ENCODE data around the gene ZDHHC8. TPM values are rescaled to one million over a fixed set of nuclear protein-coding genes. Genes with fewer than 3 reads are reported as not detected.

Gene ZDHHC8
- total and polyA plus RNA-seq, 2 donors (not counting 1 experiment from before 2014, with no cell fraction given), result 94.4 to 96.9 TPM

DNA sequence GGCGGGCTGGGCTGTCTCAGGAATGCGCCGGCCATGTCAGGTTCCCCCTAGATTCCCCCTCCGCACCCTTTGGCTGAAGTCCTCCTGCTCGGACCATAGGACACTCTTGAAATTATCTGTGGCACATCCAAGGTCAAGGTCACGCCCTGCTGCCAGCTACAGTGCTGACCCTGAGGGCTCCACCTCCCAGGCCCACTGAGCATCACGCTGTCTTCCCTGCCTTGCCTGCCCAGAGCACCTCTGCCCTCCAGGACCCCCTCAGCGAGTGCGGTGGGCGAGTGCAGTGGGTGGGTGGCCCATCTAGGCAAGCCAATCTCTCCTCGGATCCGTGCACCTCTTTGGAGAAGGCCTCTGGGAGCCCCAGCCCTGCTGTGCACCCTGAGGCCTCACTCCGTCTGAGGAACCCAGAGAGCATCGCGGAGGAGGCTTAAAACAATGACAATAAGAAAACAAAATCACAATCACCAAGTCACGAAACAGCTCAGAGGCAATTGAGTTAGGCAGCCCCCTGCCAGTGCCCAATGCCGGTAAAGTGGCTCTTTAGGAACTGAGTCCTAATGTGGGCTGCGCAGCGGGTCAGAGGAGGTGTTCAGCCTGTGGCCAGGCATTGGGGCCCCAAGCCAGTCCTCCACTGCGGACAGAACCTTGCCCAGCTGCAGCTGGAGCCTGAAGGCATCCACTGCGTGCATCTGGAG is 45.8 kb downstream of the ZDHHC8 start:
- Mint-ChIP-seq H3K27ac (no peak overlapping the region), H3K4me1 (no peaks in the 10 kb centered on the region), H3K27me3 (no peaks in the 10 kb centered on the region), H3K9me3 (ENCODE audit: insufficient read depth) (no peaks in the 10 kb centered on the region), H3K4me3 (no peak overlapping the region)
- no peaks in the 10 kb centered on the region for H3K4me1 ChIP-seq (ENCODE audit: control insufficient read depth in 2 of 2, insufficient read depth in 2 of 2, low read length in 2 of 2)
- intact Hi-C loops (cut with micrococcal nuclease), result no loop called here
- no peaks in the 10 kb centered on the region for H4K20me1 ChIP-seq (ENCODE audit: control insufficient read depth, insufficient read depth, low read length, poor library complexity, severe bottlenecking)
- no peak for ATAC-seq (ENCODE audit: low read depth)
- H3K9me3 ChIP-seq (ENCODE audit: control extremely low read depth in 1 of 3, control insufficient read depth in 2 of 3, insufficient read depth in 1 of 3, low read length in 2 of 3), result no peaks in the 10 kb centered on the region
- no peak for DNase-seq
- no peak overlapping the region for H3K4me3 ChIP-seq (ENCODE audit: control extremely low read depth in 1 of 5, extremely low read depth in 1 of 5, insufficient read depth in 1 of 5, low read depth in 2 of 5, low read length in 4 of 5)
- no peak overlapping the region for H3K4me2 ChIP-seq (replicated peaks; ENCODE audit: low read depth, low read length, poor library complexity, severe bottlenecking)
- H2AFZ ChIP-seq (ENCODE audit: insufficient read depth, low read depth, low read length, poor library complexity, severe bottlenecking), result no peak overlapping the region
- no peaks in the 10 kb centered on the region for H3K36me3 ChIP-seq (replicated peaks in 1 of 2; ENCODE audit: control extremely low read depth in 1 of 2, control insufficient read depth in 1 of 2, extremely low read depth in 1 of 2, insufficient read depth in 2 of 2, low read length in 1 of 2)
- TF ChIP-seq, protein P1, sequence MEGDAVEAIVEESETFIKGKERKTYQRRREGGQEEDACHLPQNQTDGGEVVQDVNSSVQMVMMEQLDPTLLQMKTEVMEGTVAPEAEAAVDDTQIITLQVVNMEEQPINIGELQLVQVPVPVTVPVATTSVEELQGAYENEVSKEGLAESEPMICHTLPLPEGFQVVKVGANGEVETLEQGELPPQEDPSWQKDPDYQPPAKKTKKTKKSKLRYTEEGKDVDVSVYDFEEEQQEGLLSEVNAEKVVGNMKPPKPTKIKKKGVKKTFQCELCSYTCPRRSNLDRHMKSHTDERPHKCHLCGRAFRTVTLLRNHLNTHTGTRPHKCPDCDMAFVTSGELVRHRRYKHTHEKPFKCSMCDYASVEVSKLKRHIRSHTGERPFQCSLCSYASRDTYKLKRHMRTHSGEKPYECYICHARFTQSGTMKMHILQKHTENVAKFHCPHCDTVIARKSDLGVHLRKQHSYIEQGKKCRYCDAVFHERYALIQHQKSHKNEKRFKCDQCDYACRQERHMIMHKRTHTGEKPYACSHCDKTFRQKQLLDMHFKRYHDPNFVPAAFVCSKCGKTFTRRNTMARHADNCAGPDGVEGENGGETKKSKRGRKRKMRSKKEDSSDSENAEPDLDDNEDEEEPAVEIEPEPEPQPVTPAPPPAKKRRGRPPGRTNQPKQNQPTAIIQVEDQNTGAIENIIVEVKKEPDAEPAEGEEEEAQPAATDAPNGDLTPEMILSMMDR (IDR thresholded peaks at IDR 0.05), result no peak
- no peak for TF ChIP-seq EZH2 (IDR thresholded peaks at IDR 0.05; ENCODE audit: borderline replicate concordance, insufficient read depth, low read depth, low read length, poor library complexity, severe bottlenecking)
- no peak overlapping the region for H3K27ac ChIP-seq (ENCODE audit: low read length in 2 of 2)
- H3K27me3 ChIP-seq (replicated peaks in 1 of 4; ENCODE audit: control extremely low read depth in 1 of 4, control insufficient read depth in 3 of 4, insufficient read depth in 4 of 4, low read length in 3 of 4), result no peaks in the 10 kb centered on the region
- H3K9ac ChIP-seq (ENCODE audit: low read length), result no peak overlapping the region
- ChIA-PET POLR2A (no interaction called here), CTCF (no interaction called here)
- no peaks in the 10 kb centered on the region for H3K79me2 ChIP-seq (ENCODE audit: control insufficient read depth, insufficient read depth, low read length)
- WGBS (ENCODE audit: insufficient coverage), result 85% methylated on average over 18 of the region's 21 CpGs

DNA sequence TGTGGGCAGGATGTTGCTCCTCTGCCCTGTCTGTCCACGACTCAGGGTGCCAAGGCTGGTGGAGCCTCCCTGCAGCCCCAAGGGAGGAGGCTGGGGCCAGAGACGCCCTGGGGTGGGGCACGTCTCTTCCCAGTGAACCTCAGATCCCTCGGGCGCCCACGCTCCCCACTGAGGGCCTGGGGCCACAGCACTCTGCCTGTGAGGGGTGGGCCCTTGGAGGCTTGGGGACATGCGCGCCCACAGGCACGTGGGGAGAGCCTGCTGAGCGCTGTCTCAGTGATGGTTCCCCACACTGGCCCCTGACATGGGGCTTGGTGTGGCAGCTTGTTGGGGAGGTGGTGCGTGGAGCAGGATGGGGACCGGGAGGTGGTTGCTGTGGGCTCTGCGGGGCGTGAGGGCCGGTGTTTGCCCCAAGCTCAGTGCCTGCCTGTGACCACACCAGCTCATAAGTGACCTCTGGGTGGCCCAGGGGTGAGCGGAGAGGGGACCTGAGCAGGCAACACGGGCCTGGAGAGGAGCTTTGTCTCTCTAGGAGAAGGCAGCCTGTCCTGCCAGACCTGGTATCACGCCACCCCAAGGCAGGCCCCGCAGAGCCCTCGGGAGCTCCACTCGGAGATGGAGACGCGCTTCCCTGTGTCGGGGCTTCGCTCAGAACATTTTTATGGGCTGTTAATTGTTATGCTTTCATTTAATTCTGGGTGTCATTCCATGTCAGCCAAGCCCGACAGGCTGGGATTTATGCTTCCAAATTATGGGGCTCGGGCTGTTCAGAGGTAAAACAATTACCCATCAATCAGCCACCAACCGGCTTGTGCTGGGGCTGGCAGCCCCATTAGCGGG is 46.7 kb downstream of the ZDHHC8 start:
- H4K20me1 ChIP-seq (ENCODE audit: control insufficient read depth, insufficient read depth, low read length, poor library complexity, severe bottlenecking), result no peaks in the 10 kb centered on the region
- ATAC-seq (ENCODE audit: low read depth) (no peak), DNase-seq (no peak)
- H3K79me2 ChIP-seq (ENCODE audit: control insufficient read depth, insufficient read depth, low read length), result no peaks in the 10 kb centered on the region
- H3K27ac ChIP-seq (ENCODE audit: low read length in 2 of 2), result no peak overlapping the region
- Mint-ChIP-seq H3K9me3 (ENCODE audit: insufficient read depth) (no peaks in the 10 kb centered on the region), H3K4me3 (no peak overlapping the region), H3K4me1 (no peaks in the 10 kb centered on the region), H3K27me3 (no peaks in the 10 kb centered on the region), H3K27ac (no peak overlapping the region)
- ChIA-PET POLR2A (no interaction called here), CTCF (no interaction called here)
- H2AFZ ChIP-seq (ENCODE audit: insufficient read depth, low read depth, low read length, poor library complexity, severe bottlenecking), result no peak overlapping the region
- H3K9me3 ChIP-seq (ENCODE audit: control extremely low read depth in 1 of 3, control insufficient read depth in 2 of 3, insufficient read depth in 1 of 3, low read length in 2 of 3), result no peaks in the 10 kb centered on the region
- H3K4me2 ChIP-seq (replicated peaks; ENCODE audit: low read depth, low read length, poor library complexity, severe bottlenecking), result no peak overlapping the region
- 69% methylated on average over 28 of the region's 29 CpGs for WGBS (ENCODE audit: insufficient coverage)
- TF ChIP-seq EZH2 (IDR thresholded peaks at IDR 0.05; ENCODE audit: borderline replicate concordance, insufficient read depth, low read depth, low read length, poor library complexity, severe bottlenecking), result no peak
- TF ChIP-seq, protein P1 (IDR thresholded peaks at IDR 0.05), result no peak
- no peak overlapping the region for H3K4me3 ChIP-seq (ENCODE audit: control extremely low read depth in 1 of 5, extremely low read depth in 1 of 5, insufficient read depth in 1 of 5, low read depth in 2 of 5, low read length in 4 of 5)
- no peaks in the 10 kb centered on the region for H3K27me3 ChIP-seq (replicated peaks in 1 of 4; ENCODE audit: control extremely low read depth in 1 of 4, control insufficient read depth in 3 of 4, insufficient read depth in 4 of 4, low read length in 3 of 4)
- no peaks in the 10 kb centered on the region for H3K36me3 ChIP-seq (replicated peaks in 1 of 2; ENCODE audit: control extremely low read depth in 1 of 2, control insufficient read depth in 1 of 2, extremely low read depth in 1 of 2, insufficient read depth in 2 of 2, low read length in 1 of 2)
- H3K9ac ChIP-seq (ENCODE audit: low read length), result no peak overlapping the region
- no peaks in the 10 kb centered on the region for H3K4me1 ChIP-seq (ENCODE audit: control insufficient read depth in 2 of 2, insufficient read depth in 2 of 2, low read length in 2 of 2)
- intact Hi-C loops (cut with micrococcal nuclease), result no loop called here

All from B cell (primary cell).